ENCODE data around the gene PARP15.
A peak's percentile ranks its signal among the peaks of the same experiment; 100 is the strongest.

PARP15 gene

DNA sequence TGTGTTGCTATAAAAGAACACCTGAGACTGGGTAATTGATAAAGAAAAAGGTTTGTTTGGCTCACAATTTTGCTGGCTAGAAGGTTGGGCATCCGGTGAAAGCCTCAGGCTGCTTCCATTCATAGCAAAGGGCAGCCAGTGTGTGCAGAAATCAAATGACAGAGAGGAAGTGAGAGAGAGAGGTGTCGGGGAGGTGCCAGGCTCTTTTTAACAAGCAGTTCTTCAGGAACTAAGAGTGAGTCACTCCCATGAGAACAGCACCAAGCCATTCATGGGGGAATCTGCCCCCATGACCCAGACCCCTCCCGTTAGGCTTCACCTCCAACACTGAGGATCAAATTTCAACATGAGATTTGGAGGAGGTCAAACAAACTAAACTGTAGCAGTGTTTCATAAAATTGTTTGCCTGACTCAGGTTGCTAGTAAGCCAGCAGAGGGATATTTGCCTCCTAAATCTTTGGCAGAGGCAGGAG, 4.5 kb upstream of the PARP15 start:
- DNase-seq (ENCODE audit: low read depth in 2 of 2) = peak in 1 of 2 donors; percentile 12

- DNase-seq (ENCODE audit: low read depth in 2 of 2) = no peak
Measured at GRCh38 chr3:122576174-122576940, 1.1 kb upstream of the PARP15 start.

DNA sequence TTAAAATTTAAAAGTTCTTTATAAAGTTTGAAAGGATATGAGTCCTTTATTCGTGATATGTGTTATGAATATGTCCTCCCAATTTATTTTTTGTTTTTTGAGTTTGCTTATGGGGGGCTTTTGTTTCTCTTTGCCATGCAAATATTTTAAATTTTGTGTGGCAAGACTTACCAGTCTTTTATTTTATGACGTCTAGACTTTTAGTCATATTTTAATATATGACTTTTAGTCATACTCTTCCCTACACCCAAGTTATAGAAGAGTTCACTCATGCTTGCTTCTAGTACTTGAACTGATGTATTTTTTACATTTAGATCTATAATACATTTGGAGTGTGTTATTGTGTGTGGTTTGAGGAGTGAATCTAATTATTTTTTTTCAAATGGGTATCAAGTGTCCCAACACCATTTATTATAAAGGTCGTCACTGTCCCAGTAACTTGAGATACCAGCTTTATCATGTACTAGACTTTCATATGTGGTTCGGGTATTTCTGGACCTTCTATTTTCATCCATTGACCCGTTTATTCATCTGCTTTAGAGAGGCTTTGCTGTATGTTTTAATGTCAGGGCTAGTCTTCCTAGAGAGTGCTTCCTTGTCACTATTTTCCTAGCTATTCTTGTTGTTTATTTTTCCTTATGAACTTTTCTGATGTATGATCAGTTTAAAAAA, 755 bp downstream of the PARP15 start:
- DNase-seq (ENCODE audit: low read depth in 2 of 2) = no peak

DNA sequence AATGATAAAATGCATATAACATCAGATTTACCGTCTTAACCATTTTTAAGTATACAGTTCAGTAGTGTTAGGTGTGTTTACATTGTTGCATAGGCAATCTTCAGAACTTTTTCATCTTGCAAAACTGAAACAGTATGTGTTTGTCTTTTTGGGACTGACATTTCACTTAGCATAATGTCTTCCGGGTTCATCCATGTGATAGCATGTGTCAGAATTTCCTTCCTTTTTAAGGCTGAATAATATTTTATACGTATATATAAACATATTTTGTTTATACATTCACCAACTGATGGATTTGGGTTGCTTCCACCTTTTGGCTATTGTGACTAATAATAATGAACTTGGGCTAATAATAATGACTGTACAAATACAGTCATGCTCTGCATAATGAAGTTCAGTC, 3.0 kb downstream of the PARP15 start:
- no peak for DNase-seq (ENCODE audit: low read depth in 2 of 2)

DNA sequence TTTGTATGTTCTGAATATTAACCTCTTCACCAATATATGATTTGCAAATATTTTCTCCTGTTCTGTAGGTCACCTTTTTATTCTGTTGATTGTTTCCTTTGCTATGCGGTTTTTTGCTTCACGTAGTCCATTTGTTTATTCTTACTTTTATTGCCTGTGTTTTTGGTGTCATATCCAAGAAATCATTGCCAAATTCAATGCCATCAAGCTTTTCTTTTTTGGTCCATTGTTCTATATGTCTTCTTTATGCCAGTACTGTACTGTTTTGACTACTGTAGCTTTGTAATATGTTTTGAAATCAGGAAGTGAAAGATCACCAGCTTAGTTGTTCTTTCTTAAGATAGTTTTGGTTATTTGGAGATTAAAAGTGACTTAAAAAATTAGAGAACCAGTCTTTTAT, 4.2 kb downstream of the PARP15 start:
- DNase-seq (ENCODE audit: low read depth in 2 of 2) = no peak

DNA sequence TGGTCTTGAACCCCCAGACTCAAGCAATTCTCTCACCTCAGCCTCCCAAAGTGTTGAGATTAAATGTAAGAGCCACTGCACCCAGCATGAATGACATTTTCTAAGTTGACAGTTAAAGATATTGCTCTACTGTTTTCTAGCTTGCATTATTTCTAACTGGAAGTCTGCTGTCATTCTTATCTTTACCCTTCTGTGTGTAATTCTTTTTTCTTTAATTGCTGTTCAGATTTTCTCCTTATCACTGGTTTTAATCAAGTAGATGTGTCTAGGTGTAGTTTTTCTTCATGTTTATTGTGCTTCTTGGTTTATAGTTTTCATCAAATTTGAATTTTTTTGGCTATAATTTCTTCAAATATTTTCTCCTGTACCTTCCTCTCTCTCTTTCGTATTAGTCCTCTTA, 4.9 kb downstream of the PARP15 start:
- no peak for DNase-seq (ENCODE audit: low read depth in 2 of 2)

DNA sequence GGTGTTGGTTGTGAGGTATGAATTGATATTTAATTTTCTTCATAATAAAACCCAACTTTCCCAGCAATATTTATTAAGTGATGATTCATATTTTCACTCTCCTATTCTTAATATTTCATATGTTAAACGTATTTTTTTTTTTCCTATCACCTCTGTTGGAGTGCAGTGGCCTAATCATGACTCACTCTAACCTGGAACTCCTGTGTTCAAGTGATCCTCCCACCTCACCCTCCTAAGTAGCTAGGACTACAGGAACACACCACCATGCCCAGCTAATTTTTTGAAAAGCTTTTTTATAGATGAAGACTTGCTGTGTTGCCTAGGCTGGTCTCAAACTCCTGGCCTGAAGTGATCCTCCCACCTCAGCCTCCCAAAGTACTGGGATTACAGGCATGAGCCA, 8.6 kb downstream of the PARP15 start:
- no peak for DNase-seq (ENCODE audit: low read depth in 2 of 2)

GRCh38 chr3:122586773-122587485, 9.5 kb downstream of the PARP15 start:
- no peak for DNase-seq (ENCODE audit: low read depth in 2 of 2)

DNA sequence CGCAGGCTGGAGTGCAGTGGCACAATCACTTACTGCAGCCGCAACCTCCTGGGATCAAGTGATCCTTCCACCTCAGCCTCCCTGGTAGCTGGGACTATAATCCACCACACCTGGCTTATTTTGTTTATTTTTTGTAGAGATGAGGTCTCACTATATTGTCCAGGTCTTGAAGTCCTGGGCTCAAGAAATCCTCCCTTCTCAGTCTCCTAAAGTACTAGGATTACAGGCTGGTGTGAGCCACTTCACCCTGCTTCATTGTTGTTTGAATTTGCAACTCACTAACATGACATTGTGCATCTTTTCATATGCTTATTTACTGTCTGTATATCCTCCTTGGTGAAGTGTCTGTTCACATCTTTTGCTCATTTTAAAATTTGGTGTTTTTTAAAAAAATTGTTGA, 10.1 kb downstream of the PARP15 start:
- no peak for DNase-seq (ENCODE audit: low read depth in 2 of 2)

GRCh38 chr3:122589297-122589696, 11.8 kb downstream of the PARP15 start:
- DNase-seq (ENCODE audit: low read depth in 2 of 2) = no peak

DNA sequence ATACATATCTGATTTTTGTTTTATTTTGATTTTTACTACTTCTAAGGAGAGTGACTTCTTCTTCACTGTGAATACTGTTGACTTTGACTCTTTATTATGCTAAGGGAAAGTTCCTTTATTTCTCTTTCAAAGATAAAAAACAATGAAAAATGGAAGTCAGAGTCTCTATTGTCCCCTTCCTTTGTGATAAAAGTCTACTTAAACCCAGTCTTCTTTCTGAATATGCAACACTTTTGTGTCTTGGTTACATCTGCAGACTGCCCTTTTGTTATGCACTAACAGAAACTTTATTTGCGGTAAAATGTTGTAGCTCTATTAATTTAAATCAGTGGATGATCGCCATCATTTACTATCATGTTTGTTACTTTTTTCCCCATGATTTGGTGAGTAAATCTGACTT, 13.2 kb downstream of the PARP15 start:
- DNase-seq (ENCODE audit: low read depth in 2 of 2) = no peak

DNA sequence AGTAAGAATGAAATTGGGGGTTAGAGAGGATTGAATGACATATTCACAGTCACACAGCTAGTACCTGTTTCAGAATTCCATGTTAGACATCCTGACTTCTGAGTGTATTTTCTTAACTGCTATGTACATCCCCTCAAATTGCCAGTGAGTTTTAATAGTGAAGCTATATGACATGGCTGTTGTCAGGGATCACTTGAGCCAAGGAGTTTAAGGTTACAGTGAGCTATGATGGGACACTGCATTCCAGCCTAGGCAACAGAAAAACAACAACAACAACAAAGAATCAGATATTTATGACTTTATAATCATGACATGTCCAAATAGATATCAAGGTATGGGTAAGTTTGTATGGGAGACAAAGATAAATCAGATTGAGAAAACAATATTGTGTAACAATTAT, 16.6 kb downstream of the PARP15 start:
- DNase-seq (ENCODE audit: low read depth in 2 of 2) = no peak

DNA sequence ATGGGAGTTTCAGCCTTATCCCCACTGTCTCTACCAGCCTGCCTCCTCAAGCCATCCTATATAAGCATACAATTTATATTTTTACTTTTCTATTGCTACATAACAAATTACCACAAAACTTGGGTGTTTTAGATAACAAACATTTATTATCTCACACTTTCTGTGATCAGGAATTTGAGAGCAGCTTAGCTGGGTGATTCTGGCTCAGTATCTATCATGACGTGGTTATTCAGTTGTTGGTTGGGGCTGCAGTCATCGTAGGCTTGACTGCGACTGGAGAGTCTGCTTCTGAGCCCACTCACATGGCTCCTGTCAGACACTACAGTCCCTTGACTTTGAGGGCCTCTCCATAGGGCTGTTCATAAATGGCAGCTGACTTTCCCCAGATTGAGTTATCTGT, 20.7 kb downstream of the PARP15 start:
- DNase-seq (ENCODE audit: low read depth in 2 of 2) = no peak

DNA sequence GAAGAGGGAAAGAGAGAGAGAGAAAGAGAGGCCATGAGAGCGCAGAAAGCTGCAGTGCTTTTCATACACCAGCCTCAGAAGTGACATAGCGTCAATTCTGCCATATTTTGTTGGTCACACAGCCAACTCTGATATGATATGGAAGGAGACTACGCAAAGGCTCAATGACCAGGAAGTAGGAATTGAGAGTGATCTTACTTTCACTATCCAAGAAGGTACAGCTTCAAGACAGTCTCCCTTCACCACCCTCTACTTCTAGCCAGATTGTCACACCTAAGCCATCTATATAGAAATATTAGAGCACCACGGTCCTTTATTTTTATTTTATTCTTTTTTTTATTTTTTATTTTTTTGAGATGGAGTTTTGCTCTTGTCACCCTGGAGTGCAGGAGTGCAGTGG, 21.1 kb downstream of the PARP15 start:
- no peak for DNase-seq (ENCODE audit: low read depth in 2 of 2)

- DNase-seq (ENCODE audit: low read depth in 2 of 2) = no peak
Measured at GRCh38 chr3:122602011-122602710, 24.7 kb downstream of the PARP15 start.

DNA sequence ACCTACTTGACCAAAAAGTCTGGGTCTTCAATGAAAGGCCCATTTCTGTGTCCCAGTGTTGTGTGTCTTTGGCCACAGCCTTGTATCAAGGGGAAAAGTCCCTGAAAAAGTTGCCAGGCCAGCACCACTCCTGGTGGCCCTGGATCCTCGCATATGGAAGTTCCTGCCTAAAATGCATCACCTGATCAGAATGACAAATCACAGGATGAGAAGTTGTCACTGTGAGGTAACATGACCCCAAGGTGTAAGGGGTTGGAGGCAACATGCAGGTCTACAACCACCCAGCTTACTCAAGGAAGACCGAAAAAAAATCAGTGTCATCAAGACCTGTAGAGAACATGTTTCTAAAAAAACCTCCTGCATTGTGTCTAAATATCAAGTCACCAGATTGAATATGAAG, 25.6 kb downstream of the PARP15 start:
- no peak for DNase-seq (ENCODE audit: low read depth in 2 of 2)

DNA sequence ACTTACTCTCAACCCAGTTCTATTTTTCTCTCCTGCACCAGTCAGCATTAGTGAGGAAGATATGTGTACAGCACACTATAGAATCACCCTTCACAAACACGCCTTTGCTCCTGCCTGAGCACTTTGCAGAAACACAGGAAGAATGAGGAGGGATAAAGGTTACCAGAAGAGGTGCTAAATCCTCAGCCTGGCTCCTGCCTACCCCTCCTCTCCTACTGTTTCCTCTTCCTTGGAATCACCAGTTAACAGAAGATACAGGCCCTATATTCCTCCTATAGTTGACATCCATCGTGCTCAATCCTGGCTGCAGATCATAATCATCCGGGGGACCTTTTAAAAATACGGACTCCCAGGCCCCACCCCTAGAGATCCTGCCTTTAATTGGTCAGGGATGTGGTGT, 28.9 kb downstream of the PARP15 start:
- DNase-seq (ENCODE audit: low read depth in 2 of 2) = no peak

GRCh38 chr3:122608916-122609315, 31.5 kb downstream of the PARP15 start:
- DNase-seq (ENCODE audit: low read depth in 2 of 2) = no peak

- DNase-seq (ENCODE audit: low read depth in 2 of 2) = no peak
Measured at GRCh38 chr3:122609798-122610559, 32.5 kb downstream of the PARP15 start.

DNA sequence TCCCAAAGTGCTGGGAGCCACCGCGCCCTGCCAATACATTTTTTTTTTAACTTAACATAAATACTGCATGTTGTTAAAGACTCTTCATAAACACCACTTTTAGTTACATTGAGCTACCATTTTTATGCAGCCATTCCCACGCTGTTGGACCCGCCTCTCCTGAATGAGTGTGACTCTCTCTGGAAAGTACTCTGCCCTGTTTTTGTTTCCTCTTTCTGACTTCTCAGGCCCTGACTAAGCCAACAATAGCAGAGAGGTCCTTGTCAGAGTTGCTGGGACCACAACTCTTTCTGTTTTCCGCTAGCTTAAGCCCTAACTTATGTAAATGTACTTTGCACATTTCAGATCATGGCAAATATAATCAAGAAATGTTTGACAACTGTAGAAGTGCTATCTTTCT, 35.2 kb downstream of the PARP15 start:
- DNase-seq (ENCODE audit: low read depth in 2 of 2) = no peak

- no peak for DNase-seq (ENCODE audit: low read depth in 2 of 2)
Measured at GRCh38 chr3:122615303-122615702, 37.9 kb downstream of the PARP15 start.

Data from stimulated activated CD8-positive, alpha-beta memory T cell treated with anti-CD3 and anti-CD28 coated beads, Interleukin-15, amount 100 ng/mL, for 4 hours (primary cell).